K562 (cell line): Measurements from ENCODE around the gene NET1. TPM values are rescaled to one million over a fixed set of nuclear protein-coding genes. Genes with fewer than 3 reads are reported as not detected.

Experiments
- CHD7 ChIP-seq: fragments of 200-600 bp; sonication (generic); IDR thresholded peaks from one replicate; pipeline ENCODE4 v1.6.1; 2012; ENCODE audit warnings: mild to moderate bottlenecking, low read depth, low read length, inconsistent platforms
- HDAC8 ChIP-seq: fragments of 450-650 bp; IDR thresholded peaks from 2 replicates; pipeline ENCODE4 v1.6.1; 2016; ENCODE audit warnings: mild to moderate bottlenecking, missing genetic modification characterization, moderate library complexity, missing compliant biosample characterization
- HIVEP1 ChIP-seq: fragments of 250-450 bp; sonication (Bioruptor Pico); IDR thresholded peaks from 2 replicates; pipeline ENCODE4 v1.4.0; 2020; ENCODE audit warnings: mild to moderate bottlenecking
- HSF4 ChIP-seq: fragments of 250-450 bp; sonication (Bioruptor Pico); IDR thresholded peaks from 2 replicates; pipeline ENCODE4 v2.1.2; 2022; ENCODE audit warnings: mild to moderate bottlenecking, moderate library complexity, borderline replicate concordance
- MCM5 ChIP-seq: fragments of 450-650 bp; IDR thresholded peaks from 2 replicates; pipeline ENCODE4 v1.6.1; 2016; ENCODE audit warnings: low read depth
- TGIF2 ChIP-seq: sonication (generic); formaldehyde crosslinking; IDR thresholded peaks from 2 replicates; pipeline ENCODE4 v1.8.1; 2022; ENCODE audit warnings: mild to moderate bottlenecking, missing genetic modification reagents, moderate library complexity
- ZNF280B ChIP-seq: fragments of 250-450 bp; sonication (Bioruptor Pico); IDR thresholded peaks from 2 replicates; pipeline ENCODE4 v1.5.1; 2021; ENCODE audit warnings: mild to moderate bottlenecking
- polyA plus RNA-seq, 8 experiments: library from polyadenylated mRNA; depleted of rRNA in 4 of 8; stranded (reverse) in 5 of 8; unstranded in 3 of 8; fragments of >200 nt; fragmentation: Nextera tagmentation in 2 of 8; fragmentation: Illumina TruSeq in 1 of 8; extraction: Ambion mirVana in 2 of 8; extraction: Trizol in 1 of 8; gene quantifications; 2 replicates each; pipeline versions ENCODE4 v1.2.1 to v1.2.3, GENCODE V29; 2011 to 2014; ENCODE audit warnings: inconsistent platforms in 1 of 8, missing spikeins in 1 of 8
- total RNA-seq, 7 experiments: library from RNA; depleted of rRNA in 6 of 7; stranded (reverse); fragments of >200 nt in 6 of 7; fragmentation: Illumina TruSeq in 2 of 7; extraction: Trizol in 2 of 7; gene quantifications; 2 replicates each; pipeline versions ENCODE4 v1.2.1 to v1.2.3, GENCODE V29; 2011 to 2021; ENCODE audit warnings: low replicate concordance in 1 of 7
- TF ChIP-seq, protein P1 (sequence below): fragments of 200-800 bp; sonication (Bioruptor generic); IDR thresholded peaks from 2 replicates; pipeline ENCODE4 v1.6.1; 2017; ENCODE audit warnings: missing genetic modification characterization, missing compliant biosample characterization
- TF ChIP-seq, protein P2 (sequence below): fragments of 450-650 bp; IDR thresholded peaks from 2 replicates; pipeline ENCODE4 v1.6.1; 2016; ENCODE audit warnings: borderline replicate concordance
- TF ChIP-seq, protein P3 (sequence below), 2 experiments: fragments of 250-450 bp in 1 of 2; fragments of 450-650 bp in 1 of 2; sonication (Bioruptor Pico) in 1 of 2; IDR thresholded peaks; 2 replicates each; pipeline versions ENCODE4 v1.6.1 to v1.8.0; 2016 to 2021; ENCODE audit warnings: mild to moderate bottlenecking in 2 of 2, moderate library complexity in 2 of 2, missing compliant biosample characterization in 1 of 2, missing genetic modification characterization in 1 of 2

NET1 gene
- total and polyA plus RNA-seq, 9 of the 15 experiments (the other 6 are each of a cell fraction or from before 2014, with no cell fraction given) = 47.4 to 258 (median 106) TPM

GRCh38 chr10:5462841-5463293 lies 50.5 kb downstream of the NET1 start (continued):
- TF ChIP-seq, protein P1, sequence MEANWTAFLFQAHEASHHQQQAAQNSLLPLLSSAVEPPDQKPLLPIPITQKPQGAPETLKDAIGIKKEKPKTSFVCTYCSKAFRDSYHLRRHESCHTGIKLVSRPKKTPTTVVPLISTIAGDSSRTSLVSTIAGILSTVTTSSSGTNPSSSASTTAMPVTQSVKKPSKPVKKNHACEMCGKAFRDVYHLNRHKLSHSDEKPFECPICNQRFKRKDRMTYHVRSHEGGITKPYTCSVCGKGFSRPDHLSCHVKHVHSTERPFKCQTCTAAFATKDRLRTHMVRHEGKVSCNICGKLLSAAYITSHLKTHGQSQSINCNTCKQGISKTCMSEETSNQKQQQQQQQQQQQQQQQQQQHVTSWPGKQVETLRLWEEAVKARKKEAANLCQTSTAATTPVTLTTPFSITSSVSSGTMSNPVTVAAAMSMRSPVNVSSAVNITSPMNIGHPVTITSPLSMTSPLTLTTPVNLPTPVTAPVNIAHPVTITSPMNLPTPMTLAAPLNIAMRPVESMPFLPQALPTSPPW = no peak
- TF ChIP-seq, protein P2, sequence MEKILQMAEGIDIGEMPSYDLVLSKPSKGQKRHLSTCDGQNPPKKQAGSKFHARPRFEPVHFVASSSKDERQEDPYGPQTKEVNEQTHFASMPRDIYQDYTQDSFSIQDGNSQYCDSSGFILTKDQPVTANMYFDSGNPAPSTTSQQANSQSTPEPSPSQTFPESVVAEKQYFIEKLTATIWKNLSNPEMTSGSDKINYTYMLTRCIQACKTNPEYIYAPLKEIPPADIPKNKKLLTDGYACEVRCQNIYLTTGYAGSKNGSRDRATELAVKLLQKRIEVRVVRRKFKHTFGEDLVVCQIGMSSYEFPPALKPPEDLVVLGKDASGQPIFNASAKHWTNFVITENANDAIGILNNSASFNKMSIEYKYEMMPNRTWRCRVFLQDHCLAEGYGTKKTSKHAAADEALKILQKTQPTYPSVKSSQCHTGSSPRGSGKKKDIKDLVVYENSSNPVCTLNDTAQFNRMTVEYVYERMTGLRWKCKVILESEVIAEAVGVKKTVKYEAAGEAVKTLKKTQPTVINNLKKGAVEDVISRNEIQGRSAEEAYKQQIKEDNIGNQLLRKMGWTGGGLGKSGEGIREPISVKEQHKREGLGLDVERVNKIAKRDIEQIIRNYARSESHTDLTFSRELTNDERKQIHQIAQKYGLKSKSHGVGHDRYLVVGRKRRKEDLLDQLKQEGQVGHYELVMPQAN = no peak
- no peak for TF ChIP-seq TGIF2 (CRISPR knock-in tag)
- TF ChIP-seq, protein P3, sequence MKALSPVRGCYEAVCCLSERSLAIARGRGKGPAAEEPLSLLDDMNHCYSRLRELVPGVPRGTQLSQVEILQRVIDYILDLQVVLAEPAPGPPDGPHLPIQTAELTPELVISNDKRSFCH (CRISPR knock-in tag; IDR thresholded peaks at IDR 0.05) = no peak
- TF ChIP-seq, protein P3 (tag; IDR thresholded peaks at IDR 0.05) = peak; percentile 12; the same call in 1 of the 2 replicates
- no peak for TF ChIP-seq ZNF280B (CRISPR knock-in tag)
- 0 out of 2 replicates have a peak, but pooled peaks have one; percentile 3 for TF ChIP-seq HIVEP1 (CRISPR knock-in tag)
- no peak for TF ChIP-seq CHD7
- no peak for TF ChIP-seq HDAC8
- no peak for TF ChIP-seq HSF4 (CRISPR knock-in tag)
- TF ChIP-seq MCM5 = no peak
